Caco-2 (cell line): ENCODE results near the gene CARS2. TPM values are rescaled to one million over a fixed set of nuclear protein-coding genes. Genes with fewer than 3 reads are reported as not detected.
"Not testable (repeated sequence)": the region's sequence is repeated elsewhere in the genome, so short reads cannot be mapped to it uniquely, and the experiment has no call there.

Experiments
- BruUV-seq: library from RNA; stranded (reverse); fragments of 400-500 nt; replicated peaks from 2 replicates; lab custom pipeline; 2021; lab: Mats Ljungman, UMichigan
- CTCF ChIA-PET: fragments of 300-600 bp; sonication (Branson Sonifier 250); formaldehyde crosslinking; loops from one replicate; lab custom pipeline; 2022; ENCODE audit warnings: antibody characterized with exemption; lab: Charles Lee
- POLR2A ChIA-PET: fragments of 300-600 bp; sonication (Branson Sonifier 250); formaldehyde crosslinking; loops from one replicate; lab custom pipeline; 2022; ENCODE audit warnings: antibody characterized with exemption; lab: Charles Lee
- DNase-seq, 2 experiments: peaks; one replicate each; pipeline versions ENCODE4 v3.0.0 to v3.0.0-alpha.2; 2020 to 2022
- H3K27me3 ChIP-seq: replicated peaks from 2 replicates; pipeline ENCODE4 v1.6.0; 2011; ENCODE audit warnings: low read length; ENCODE audit not compliant: control insufficient read depth, insufficient read depth
- H3K36me3 ChIP-seq: 2 replicates; pipeline ENCODE4 v1.5.1; 2011; ENCODE audit warnings: low read length; ENCODE audit not compliant: control insufficient read depth, insufficient read depth
- H3K4me1 ChIP-seq: fragments of 250-450 bp; sonication (Bioruptor Pico); 2 replicates; pipeline ENCODE4 v1.5.1; 2020; ENCODE audit warnings: mild to moderate bottlenecking
- H3K4me3 ChIP-seq: 2 replicates; pipeline ENCODE4 v1.5.1; 2011; ENCODE audit warnings: low read depth, mild to moderate bottlenecking, control low read depth, low read length
- H3K9me3 ChIP-seq: fragments of 250-450 bp; sonication (Bioruptor Pico); 2 replicates; pipeline ENCODE4 v1.5.1; 2020; ENCODE audit warnings: mild to moderate bottlenecking, moderate library complexity
- H3K27ac Mint-ChIP-seq: one replicate; pipeline ENCODE4 v1.8.0; 2022; ENCODE audit warnings: mixed read lengths; ENCODE audit not compliant: unreplicated experiment
- H3K27me3 Mint-ChIP-seq: one replicate; pipeline ENCODE4 v1.8.0; 2022; ENCODE audit warnings: mixed read lengths; ENCODE audit not compliant: insufficient read depth, unreplicated experiment
- H3K36me3 Mint-ChIP-seq: one replicate; pipeline ENCODE4 v1.8.0; 2022; ENCODE audit warnings: mild to moderate bottlenecking, mixed read lengths; ENCODE audit not compliant: insufficient read depth, unreplicated experiment
- H3K4me1 Mint-ChIP-seq: one replicate; pipeline ENCODE4 v1.8.0; 2022; ENCODE audit warnings: low read depth, mixed read lengths; ENCODE audit not compliant: unreplicated experiment
- H3K4me3 Mint-ChIP-seq: one replicate; pipeline ENCODE4 v1.8.0; 2022; ENCODE audit warnings: mild to moderate bottlenecking, moderate library complexity, mixed read lengths; ENCODE audit not compliant: unreplicated experiment
- H3K9me3 Mint-ChIP-seq: one replicate; pipeline ENCODE4 v1.8.0; 2022; ENCODE audit warnings: mixed read lengths; ENCODE audit not compliant: unreplicated experiment
- intact Hi-C: fragments of 100-400 bp; cut with micrococcal nuclease; formaldehyde crosslinking; loops from one replicate; pipeline ENCODE4 v1.10.0; 2022; ENCODE audit not compliant: unreplicated experiment
- total RNA-seq: library from RNA; stranded (reverse); gene quantifications from 2 replicates; pipeline ENCODE4 v1.2.3, GENCODE V29; 2022
- TF ChIP-seq, protein P1 (sequence below), 2 experiments: fragments of 200-600 bp in 1 of 2; IDR thresholded peaks; 1 replicate in 1 of 2; 2 replicates in 1 of 2; pipeline versions ENCODE4 v1.5.1 to v1.8.0; 2011 to 2022; ENCODE audit warnings: antibody characterized with exemption in 1 of 2, control low read depth in 1 of 2, inconsistent platforms in 1 of 2, low read depth in 1 of 2, low read length in 1 of 2, mild to moderate bottlenecking in 1 of 2, moderate library complexity in 1 of 2; ENCODE audit not compliant: insufficient read depth in 1 of 2, severe bottlenecking in 1 of 2, unreplicated experiment in 1 of 2

Gene CARS2
- total RNA-seq, 1 experiment from 2014 or later, result 63.1 TPM

DNA sequence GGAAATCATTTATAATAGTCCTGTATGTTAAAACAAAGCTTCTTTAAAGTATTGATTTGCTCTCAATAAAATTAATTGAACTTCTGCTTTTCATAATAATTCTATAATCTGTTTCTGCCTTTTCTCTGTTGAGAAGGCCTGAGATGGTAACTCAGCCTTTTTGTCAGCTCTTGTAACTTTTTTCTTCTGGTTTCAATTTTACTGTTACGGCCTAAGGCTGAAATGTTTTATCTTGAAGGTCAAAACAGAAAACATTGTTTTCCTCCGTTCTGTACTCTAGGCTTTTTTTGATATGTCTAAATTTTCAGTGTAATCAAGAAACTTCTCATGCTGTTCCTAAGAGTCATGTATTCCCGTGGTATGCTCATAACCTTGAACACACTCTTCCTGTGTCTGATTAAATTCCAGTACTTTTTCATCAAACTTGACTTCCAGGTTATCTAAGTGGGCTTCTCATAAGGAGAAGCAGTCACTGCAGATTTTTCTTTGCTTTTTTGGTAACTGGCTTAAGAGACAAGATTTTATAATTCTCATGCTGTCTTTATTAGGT is 98.2 kb downstream of the CARS2 start:
- Histone ChIP-seq H3K4me1 (peaks cover 10% of the 10 kb centered on the region), H3K36me3 (no peaks in the 10 kb centered on the region), H3K9me3 (no peaks in the 10 kb centered on the region), H3K4me3 (no peak overlapping the region), H3K27me3 (no peaks in the 10 kb centered on the region)
- H3K27me3 Mint-ChIP-seq, result no peaks in the 10 kb centered on the region
- no peak overlapping the region for H3K4me3 Mint-ChIP-seq
- DNase-seq, result no peak
- TF ChIP-seq, protein P1, sequence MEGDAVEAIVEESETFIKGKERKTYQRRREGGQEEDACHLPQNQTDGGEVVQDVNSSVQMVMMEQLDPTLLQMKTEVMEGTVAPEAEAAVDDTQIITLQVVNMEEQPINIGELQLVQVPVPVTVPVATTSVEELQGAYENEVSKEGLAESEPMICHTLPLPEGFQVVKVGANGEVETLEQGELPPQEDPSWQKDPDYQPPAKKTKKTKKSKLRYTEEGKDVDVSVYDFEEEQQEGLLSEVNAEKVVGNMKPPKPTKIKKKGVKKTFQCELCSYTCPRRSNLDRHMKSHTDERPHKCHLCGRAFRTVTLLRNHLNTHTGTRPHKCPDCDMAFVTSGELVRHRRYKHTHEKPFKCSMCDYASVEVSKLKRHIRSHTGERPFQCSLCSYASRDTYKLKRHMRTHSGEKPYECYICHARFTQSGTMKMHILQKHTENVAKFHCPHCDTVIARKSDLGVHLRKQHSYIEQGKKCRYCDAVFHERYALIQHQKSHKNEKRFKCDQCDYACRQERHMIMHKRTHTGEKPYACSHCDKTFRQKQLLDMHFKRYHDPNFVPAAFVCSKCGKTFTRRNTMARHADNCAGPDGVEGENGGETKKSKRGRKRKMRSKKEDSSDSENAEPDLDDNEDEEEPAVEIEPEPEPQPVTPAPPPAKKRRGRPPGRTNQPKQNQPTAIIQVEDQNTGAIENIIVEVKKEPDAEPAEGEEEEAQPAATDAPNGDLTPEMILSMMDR (IDR thresholded peaks at IDR 0.05; ENCODE audit: insufficient read depth in 1 of 2, low read depth in 1 of 2, low read length in 1 of 2, severe bottlenecking in 1 of 2, unreplicated experiment in 1 of 2), result no peak
- intact Hi-C loops, result loop anchor here (5.0 kb wide), 1 partner anchor 545 kb away; no protein-coding TSS in a partner anchor
- peaks cover 6% of the 10 kb centered on the region for H3K36me3 Mint-ChIP-seq
- H3K4me1 Mint-ChIP-seq, result peaks cover 14% of the 10 kb centered on the region
- no TSS peak for BruUV-seq
- H3K9me3 Mint-ChIP-seq, result peaks cover 8% of the 10 kb centered on the region
- CTCF ChIA-PET, result no interaction called here
- H3K27ac Mint-ChIP-seq, result no peak overlapping the region
- POLR2A ChIA-PET, result no interaction called here

DNA sequence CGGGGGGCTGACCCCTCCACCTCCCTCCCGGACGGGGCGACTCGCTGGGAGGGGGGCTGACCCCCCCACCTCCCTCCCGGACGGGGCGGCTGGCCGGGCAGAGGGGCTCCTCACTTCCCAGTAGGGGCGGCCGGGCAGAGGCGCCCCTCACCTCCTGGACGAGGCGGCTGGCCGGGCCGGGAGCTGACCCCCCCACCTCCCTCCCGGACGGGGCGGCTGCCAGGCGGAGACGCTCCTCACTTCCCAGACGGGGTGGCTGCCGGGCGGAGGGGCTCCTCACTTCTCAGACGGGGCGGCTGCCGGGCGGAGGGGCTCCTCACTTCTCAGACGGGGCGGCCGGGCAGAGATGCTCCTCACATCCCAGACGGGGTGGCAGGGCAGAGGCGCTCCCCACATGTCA is 99.6 kb downstream of the CARS2 start:
- CTCF ChIA-PET, DNase-seq, BruUV-seq, H3K27me3 Mint-ChIP-seq, H3K36me3 ChIP-seq, H3K4me3 ChIP-seq, POLR2A ChIA-PET, H3K9me3 ChIP-seq, H3K4me3 Mint-ChIP-seq, H3K27me3 ChIP-seq, H3K9me3 Mint-ChIP-seq, H3K27ac Mint-ChIP-seq, H3K36me3 Mint-ChIP-seq: not testable (repeated sequence)
- peaks cover 22% of the 10 kb centered on the region for H3K4me1 ChIP-seq
- peaks cover 20% of the 10 kb centered on the region for H3K4me1 Mint-ChIP-seq
- intact Hi-C loops, result loop anchor here (5.0 kb wide), 1 partner anchor 546 kb away; no protein-coding TSS in a partner anchor

DNA sequence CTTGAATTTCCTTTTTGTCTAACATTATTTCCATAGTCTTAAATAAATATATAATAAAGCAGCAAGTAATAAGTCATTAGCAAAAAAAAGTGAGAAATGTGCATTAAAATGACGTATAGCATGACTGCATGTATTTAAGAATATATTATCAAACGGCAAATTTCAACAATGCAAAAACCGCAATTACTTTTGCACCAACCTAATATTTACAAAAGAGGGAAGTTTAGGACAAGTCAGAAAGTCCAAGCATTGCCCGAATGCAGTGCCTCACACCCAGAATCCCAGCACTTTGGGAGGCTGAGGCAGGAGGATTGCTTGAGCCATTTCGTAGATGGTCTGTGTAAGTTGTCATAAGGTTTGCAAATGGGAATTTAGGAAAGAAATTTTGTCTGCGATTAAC is 100.8 kb downstream of the CARS2 start:
- Mint-ChIP-seq H3K9me3 (peaks cover 8% of the 10 kb centered on the region), H3K27ac (no peak overlapping the region), H3K4me1 (peaks cover 18% of the 10 kb centered on the region), H3K36me3 (peaks cover 12% of the 10 kb centered on the region), H3K4me3 (no peak overlapping the region), H3K27me3 (no peaks in the 10 kb centered on the region)
- Histone ChIP-seq H3K36me3 (no peaks in the 10 kb centered on the region), H3K9me3 (no peaks in the 10 kb centered on the region), H3K27me3 (no peaks in the 10 kb centered on the region), H3K4me1 (peaks cover 24% of the 10 kb centered on the region), H3K4me3 (no peak overlapping the region)
- TF ChIP-seq, protein P1 (IDR thresholded peaks at IDR 0.05; ENCODE audit: insufficient read depth in 1 of 2, low read depth in 1 of 2, low read length in 1 of 2, severe bottlenecking in 1 of 2, unreplicated experiment in 1 of 2), result no peak
- CTCF ChIA-PET, result no interaction called here
- DNase-seq, result no peak
- no TSS peak for BruUV-seq
- POLR2A ChIA-PET, result no interaction called here
- intact Hi-C loops, result loop anchor here (5.0 kb wide), 1 partner anchor 547 kb away; no protein-coding TSS in a partner anchor
